SK-N-SH treated with all-trans-retinoic acid at 6 μM for 48 hours (cell line): ENCODE data around the gene DCTN5.

ENCODE experiments used
- CSDC2 ChIP-seq: fragments of 250-450 bp; sonication (Bioruptor Pico); IDR thresholded peaks from 2 replicates; pipeline ENCODE4 v1.5.0; 2020; ENCODE audit warnings: mild to moderate bottlenecking, moderate library complexity
- TCF4 ChIP-seq: fragments of 250-450 bp; sonication (Bioruptor Pico); IDR thresholded peaks from 2 replicates; pipeline ENCODE4 v1.8.0; 2021; ENCODE audit warnings: mild to moderate bottlenecking, moderate library complexity, borderline replicate concordance
- TOX ChIP-seq: fragments of 250-450 bp; sonication (Bioruptor Pico); IDR thresholded peaks from 2 replicates; pipeline ENCODE4 v1.8.0; 2021; ENCODE audit warnings: mild to moderate bottlenecking, moderate library complexity, borderline replicate concordance

DNA sequence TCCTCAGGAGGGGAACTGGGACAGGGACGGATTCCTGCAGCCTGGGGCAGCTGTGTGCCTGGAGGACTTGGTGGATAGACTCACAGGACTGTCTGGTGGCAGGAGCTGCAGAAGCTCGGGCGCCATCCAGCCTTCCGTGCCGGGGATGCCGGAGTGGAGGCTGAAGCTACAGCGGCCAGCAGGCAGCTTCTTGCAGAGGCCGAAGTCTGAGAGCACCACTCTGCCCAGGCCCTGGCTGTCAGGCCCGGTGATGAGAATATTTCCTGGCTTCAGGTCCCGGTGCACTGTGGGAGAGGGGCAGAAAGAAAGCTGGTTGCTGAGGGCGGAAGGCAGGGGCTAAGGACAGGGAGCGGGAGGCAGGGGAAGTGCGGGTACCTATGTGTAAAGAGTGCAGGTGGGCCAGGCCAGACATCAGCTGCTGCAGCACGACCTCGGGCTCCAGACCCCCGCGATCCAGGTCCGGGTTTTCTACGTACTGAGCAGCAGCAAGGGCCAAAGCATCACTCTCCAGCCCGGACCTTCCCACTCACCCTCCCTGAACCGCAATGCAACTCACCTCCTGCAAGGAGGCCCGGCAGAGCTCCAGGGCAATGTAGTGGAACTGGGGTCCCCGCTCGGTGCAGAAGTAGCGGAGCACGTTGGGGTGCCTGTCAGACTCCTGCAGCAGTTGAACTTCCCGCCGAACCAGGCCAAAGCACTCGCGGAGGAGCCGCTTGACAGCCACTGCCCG is 53.5 kb downstream of the DCTN5 start:
- TF ChIP-seq CSDC2: no peak
- TF ChIP-seq TOX: no peak
- TF ChIP-seq TCF4 (CRISPR knock-in tag): no peak
